Uterus (tissue), 4 donors: ENCODE data around the gene RSPH1. TPM values are rescaled to one million over a fixed set of nuclear protein-coding genes. Genes with fewer than 3 reads are reported as not detected.
A peak's percentile ranks its signal among the peaks of the same experiment; 100 is the strongest.

Experiments used
- DNase-seq, 2 donors: peaks; one replicate each; pipeline ENCODE4 v3.0.0-alpha.2; 2019 to 2020
- H3K27ac ChIP-seq, 2 donors: fragments of 200-600 bp; sonication (generic); 1 replicate in 1 of 2; 2 replicates in 1 of 2; pipeline ENCODE4 v1.5.1; 2016 to 2018
- H3K27me3 ChIP-seq, 2 donors: fragments of 200-600 bp; sonication (generic); one replicate each; pipeline ENCODE4 v1.5.1; 2018 to 2019; ENCODE audit warnings: control low read depth in 1 of 2
- H3K36me3 ChIP-seq, 2 donors: fragments of 200-600 bp; sonication (generic); one replicate each; pipeline ENCODE4 v1.5.1; 2019; ENCODE audit warnings: control low read depth in 1 of 2
- H3K4me1 ChIP-seq, 2 donors: fragments of 200-600 bp; sonication (generic); one replicate each; pipeline ENCODE4 v1.5.1; 2018 to 2019; ENCODE audit warnings: control low read depth in 1 of 2
- H3K4me3 ChIP-seq, 2 donors: fragments of 200-600 bp; sonication (generic); 1 replicate in 1 of 2; 2 replicates in 1 of 2; pipeline ENCODE4 v1.5.1; 2018 to 2019; ENCODE audit warnings: mild to moderate bottlenecking in 1 of 2
- H3K9me3 ChIP-seq, 2 donors: fragments of 200-600 bp; sonication (generic); one replicate each; pipeline ENCODE4 v1.5.1; 2019; ENCODE audit warnings: control low read depth in 1 of 2
- POLR2A ChIP-seq, 2 donors: fragments of 450-650 bp; IDR thresholded peaks; one replicate each; pipeline ENCODE4 v1.6.1; 2016; ENCODE audit warnings: antibody characterized with exemption in 2 of 2, mild to moderate bottlenecking in 1 of 2, moderate library complexity in 1 of 2
- intact Hi-C: fragments of 100-400 bp; cut with DNase I; formaldehyde crosslinking; loops from one replicate; pipeline ENCODE4 v1.15.1; 2023; ENCODE audit warnings: low total_unique reads
- total RNA-seq, 4 donors: library from RNA; depleted of rRNA in 3 of 4; stranded (reverse); fragments of >200 nt in 3 of 4; gene quantifications; one replicate each; pipeline versions ENCODE4 v1.1.0 to v1.2.4, GENCODE V29; 2014 to 2023
- TF ChIP-seq, protein P1 (sequence below), 4 experiments: fragments of 200-600 bp in 2 of 4; fragments of 450-650 bp in 2 of 4; sonication (generic) in 2 of 4; IDR thresholded peaks; one replicate each; pipeline ENCODE4 v1.5.1; 2016 to 2019; ENCODE audit warnings: antibody characterized with exemption in 4 of 4, mild to moderate bottlenecking in 2 of 4, moderate library complexity in 1 of 4
- donor health status: DM: yes; HTN: yes; CAD: no.

RSPH1 gene
- total RNA-seq, 4 donors from 2014 or later: 1.7 to 3.4 TPM; not detected in 2

- TF ChIP-seq, protein P1, sequence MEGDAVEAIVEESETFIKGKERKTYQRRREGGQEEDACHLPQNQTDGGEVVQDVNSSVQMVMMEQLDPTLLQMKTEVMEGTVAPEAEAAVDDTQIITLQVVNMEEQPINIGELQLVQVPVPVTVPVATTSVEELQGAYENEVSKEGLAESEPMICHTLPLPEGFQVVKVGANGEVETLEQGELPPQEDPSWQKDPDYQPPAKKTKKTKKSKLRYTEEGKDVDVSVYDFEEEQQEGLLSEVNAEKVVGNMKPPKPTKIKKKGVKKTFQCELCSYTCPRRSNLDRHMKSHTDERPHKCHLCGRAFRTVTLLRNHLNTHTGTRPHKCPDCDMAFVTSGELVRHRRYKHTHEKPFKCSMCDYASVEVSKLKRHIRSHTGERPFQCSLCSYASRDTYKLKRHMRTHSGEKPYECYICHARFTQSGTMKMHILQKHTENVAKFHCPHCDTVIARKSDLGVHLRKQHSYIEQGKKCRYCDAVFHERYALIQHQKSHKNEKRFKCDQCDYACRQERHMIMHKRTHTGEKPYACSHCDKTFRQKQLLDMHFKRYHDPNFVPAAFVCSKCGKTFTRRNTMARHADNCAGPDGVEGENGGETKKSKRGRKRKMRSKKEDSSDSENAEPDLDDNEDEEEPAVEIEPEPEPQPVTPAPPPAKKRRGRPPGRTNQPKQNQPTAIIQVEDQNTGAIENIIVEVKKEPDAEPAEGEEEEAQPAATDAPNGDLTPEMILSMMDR (IDR thresholded peaks at IDR 0.05): no peak
- no peak for TF ChIP-seq POLR2A (IDR thresholded peaks at IDR 0.05)
- intact Hi-C loops: no loop called here
- H3K27ac ChIP-seq: no peak overlapping the region
- H3K9me3 ChIP-seq: no peaks in the 10 kb centered on the region
- no peaks in the 10 kb centered on the region for H3K27me3 ChIP-seq
- H3K4me3 ChIP-seq: no peak overlapping the region
- no peaks in the 10 kb centered on the region for H3K4me1 ChIP-seq
- H3K36me3 ChIP-seq: no peaks in the 10 kb centered on the region
- no peak for DNase-seq
Measured at GRCh38 chr21:42539931-42540343, 43.9 kb upstream of the RSPH1 start.

- no peaks in the 10 kb centered on the region for H3K9me3 ChIP-seq
- no peaks in the 10 kb centered on the region for H3K27me3 ChIP-seq
- H3K36me3 ChIP-seq: no peaks in the 10 kb centered on the region
- intact Hi-C loops: no loop called here
- TF ChIP-seq, protein P1 (IDR thresholded peaks at IDR 0.05): no peak
- TF ChIP-seq POLR2A (IDR thresholded peaks at IDR 0.05): no peak
- H3K4me1 ChIP-seq: no peaks in the 10 kb centered on the region
- no peak for DNase-seq
- no peak overlapping the region for H3K4me3 ChIP-seq
- no peak overlapping the region for H3K27ac ChIP-seq
Measured at GRCh38 chr21:42539342-42539741, 43.3 kb upstream of the RSPH1 start.

DNA sequence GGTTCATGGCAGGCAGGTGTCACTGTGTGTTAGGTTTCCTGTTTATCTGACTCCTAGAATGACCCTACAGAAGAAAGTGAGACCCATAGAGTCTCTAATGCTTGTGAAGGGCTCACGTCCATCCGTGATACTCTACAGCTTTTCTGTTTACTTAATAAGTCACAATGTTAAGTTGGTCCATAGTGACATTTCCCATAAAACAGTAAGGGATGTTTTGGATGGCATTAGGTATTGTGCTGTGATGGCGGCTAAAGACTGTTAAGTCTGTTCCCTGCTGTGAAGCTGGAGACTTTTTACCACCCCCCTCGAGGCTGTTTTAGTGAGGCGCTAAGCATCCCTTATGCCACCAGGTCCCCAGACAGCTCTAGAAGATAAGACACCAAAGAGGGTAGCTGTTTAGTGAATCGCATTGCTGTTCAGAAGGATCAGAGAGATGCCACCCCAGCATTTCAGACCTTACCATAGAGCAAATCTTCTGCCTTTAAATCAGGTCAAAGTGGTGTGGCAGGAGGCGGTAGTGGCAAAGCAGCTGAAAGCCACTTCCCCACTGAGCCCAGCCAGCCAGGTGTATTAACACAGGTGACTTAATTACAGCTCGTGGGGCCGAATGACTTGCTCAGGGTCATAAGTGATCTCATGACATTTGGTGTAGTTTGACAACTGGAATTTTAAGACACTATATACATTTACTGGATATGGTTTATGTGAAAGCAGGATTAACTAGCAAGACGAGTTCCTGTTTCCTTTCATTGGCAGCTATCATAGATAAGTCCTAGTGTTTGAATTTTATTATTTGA is 42.7 kb upstream of the RSPH1 start:
- Histone ChIP-seq H3K27ac (no peak overlapping the region), H3K9me3 (no peaks in the 10 kb centered on the region), H3K27me3 (no peaks in the 10 kb centered on the region), H3K4me1 (no peaks in the 10 kb centered on the region), H3K4me3 (no peak overlapping the region), H3K36me3 (no peaks in the 10 kb centered on the region)
- DNase-seq: no peak
- intact Hi-C loops: no loop called here
- no peak for TF ChIP-seq POLR2A (IDR thresholded peaks at IDR 0.05)
- TF ChIP-seq, protein P1 (IDR thresholded peaks at IDR 0.05): no peak

GRCh38 chr21:42537106-42537742 is 41.2 kb upstream of the RSPH1 start:
- no peak for DNase-seq
- peaks cover 0 to 4% of the 10 kb centered on the region in 2 donors for H3K4me1 ChIP-seq
- TF ChIP-seq, protein P1 (IDR thresholded peaks at IDR 0.05): peak in 1 of 4 experiments; percentile 8
- no peak for TF ChIP-seq POLR2A (IDR thresholded peaks at IDR 0.05)
- intact Hi-C loops: no loop called here
- H3K27ac ChIP-seq: no peak overlapping the region
- H3K36me3 ChIP-seq: no peaks in the 10 kb centered on the region
- H3K27me3 ChIP-seq: no peaks in the 10 kb centered on the region
- no peaks in the 10 kb centered on the region for H3K9me3 ChIP-seq
- H3K4me3 ChIP-seq: no peak overlapping the region

- Histone ChIP-seq H3K4me1 (peaks cover 0 to 4% of the 10 kb centered on the region in 2 donors), H3K27ac (no peak overlapping the region), H3K9me3 (no peaks in the 10 kb centered on the region), H3K36me3 (no peaks in the 10 kb centered on the region), H3K4me3 (no peak overlapping the region), H3K27me3 (no peaks in the 10 kb centered on the region)
- intact Hi-C loops: no loop called here
- no peak for TF ChIP-seq POLR2A (IDR thresholded peaks at IDR 0.05)
- TF ChIP-seq, protein P1 (IDR thresholded peaks at IDR 0.05): no peak
- no peak for DNase-seq
Measured at GRCh38 chr21:42536601-42537000, 40.6 kb upstream of the RSPH1 start.
